Duodenal mucosa (tissue), 2 donors: ENCODE results near the gene EDEM1.
A peak's percentile ranks its signal among the peaks of the same experiment; 100 is the strongest.

Source experiments
- H3K27ac ChIP-seq: one replicate; pipeline ENCODE4 v1.7.0; 2013; ENCODE audit warnings: low read depth, low read length
- H3K27me3 ChIP-seq, 2 donors: one replicate each; pipeline ENCODE4 v1.7.0; 2013; ENCODE audit warnings: low read length in 2 of 2, control low read depth in 1 of 2; ENCODE audit not compliant: insufficient read depth in 2 of 2, control insufficient read depth in 1 of 2
- H3K36me3 ChIP-seq, 2 donors: one replicate each; pipeline ENCODE4 v1.7.0; 2013; ENCODE audit warnings: low read length in 2 of 2, control low read depth in 1 of 2; ENCODE audit not compliant: insufficient read depth in 2 of 2, control insufficient read depth in 1 of 2
- H3K4me1 ChIP-seq, 2 donors: one replicate each; pipeline ENCODE4 v1.7.0; 2013; ENCODE audit warnings: low read length in 2 of 2, control low read depth in 1 of 2; ENCODE audit not compliant: insufficient read depth in 2 of 2, control insufficient read depth in 1 of 2
- H3K4me3 ChIP-seq, 2 donors: one replicate each; pipeline ENCODE4 v1.7.0; 2013; ENCODE audit warnings: low read length in 2 of 2, low read depth in 1 of 2
- H3K9ac ChIP-seq, 2 donors: one replicate each; pipeline ENCODE4 v1.7.0; 2013; ENCODE audit warnings: low read length in 2 of 2, low read depth in 1 of 2
- H3K9me3 ChIP-seq, 2 donors: one replicate each; pipeline ENCODE4 v1.7.0; 2013; ENCODE audit warnings: low read length in 2 of 2, control low read depth in 1 of 2; ENCODE audit not compliant: control insufficient read depth in 1 of 2

Gene EDEM1

GRCh38 chr3:5214352-5214751 lies 26.8 kb downstream of the EDEM1 start:
- Histone ChIP-seq H3K27me3 (no peaks in the 10 kb centered on the region), H3K36me3 (peaks cover 56 to 75% of the 10 kb centered on the region in 2 donors), H3K27ac (no peak overlapping the region)

GRCh38 chr3:5217824-5218595 lies 30.5 kb downstream of the EDEM1 start:
- no peak overlapping the region for H3K27ac ChIP-seq

More at GRCh38 chr3:5214352-5214751, 26.8 kb downstream of the EDEM1 start:
- Histone ChIP-seq H3K4me1 (peaks cover 4 to 16% of the 10 kb centered on the region in 2 donors), H3K9ac (no peak overlapping the region), H3K4me3 (no peak overlapping the region), H3K9me3 (no peaks in the 10 kb centered on the region)

GRCh38 chr3:5218815-5219214 lies 31.3 kb downstream of the EDEM1 start:
- H3K4me3 ChIP-seq = no peak overlapping the region
- H3K9me3 ChIP-seq = no peaks in the 10 kb centered on the region
- H3K27me3 ChIP-seq = no peaks in the 10 kb centered on the region
- peaks cover 7 to 20% of the 10 kb centered on the region in 2 donors for H3K4me1 ChIP-seq
- no peak overlapping the region for H3K27ac ChIP-seq
- H3K36me3 ChIP-seq = peaks cover 18 to 35% of the 10 kb centered on the region in 2 donors
- H3K9ac ChIP-seq = no peak overlapping the region

More at GRCh38 chr3:5217824-5218595, 30.5 kb downstream of the EDEM1 start:
- Histone ChIP-seq H3K36me3 (peaks cover 26 to 43% of the 10 kb centered on the region in 2 donors), H3K27me3 (no peaks in the 10 kb centered on the region), H3K4me3 (peak overlapping the region in 1 of 2 donors; percentile 10), H3K9ac (no peak overlapping the region), H3K4me1 (peaks cover 7 to 20% of the 10 kb centered on the region in 2 donors), H3K9me3 (no peaks in the 10 kb centered on the region)

GRCh38 chr3:5219216-5219615 lies 31.7 kb downstream of the EDEM1 start:
- no peak overlapping the region for H3K4me3 ChIP-seq
- peaks cover 14 to 31% of the 10 kb centered on the region in 2 donors for H3K36me3 ChIP-seq

GRCh38 chr3:5220193-5220592 lies 32.7 kb downstream of the EDEM1 start:
- Histone ChIP-seq H3K4me1 (peaks cover 7 to 20% of the 10 kb centered on the region in 2 donors), H3K36me3 (peaks cover 8 to 23% of the 10 kb centered on the region in 2 donors), H3K4me3 (no peak overlapping the region), H3K9me3 (no peaks in the 10 kb centered on the region), H3K27me3 (no peaks in the 10 kb centered on the region), H3K27ac (no peak overlapping the region), H3K9ac (no peak overlapping the region)

More at GRCh38 chr3:5219216-5219615, 31.7 kb downstream of the EDEM1 start:
- Histone ChIP-seq H3K9me3 (no peaks in the 10 kb centered on the region), H3K4me1 (peaks cover 7 to 20% of the 10 kb centered on the region in 2 donors), H3K9ac (no peak overlapping the region), H3K27me3 (no peaks in the 10 kb centered on the region), H3K27ac (no peak overlapping the region)

GRCh38 chr3:5220667-5221431 lies 33.3 kb downstream of the EDEM1 start:
- H3K4me3 ChIP-seq = no peak overlapping the region

GRCh38 chr3:5221701-5222100 lies 34.2 kb downstream of the EDEM1 start:
- no peaks in the 10 kb centered on the region for H3K9me3 ChIP-seq
- peaks cover 7 to 20% of the 10 kb centered on the region in 2 donors for H3K4me1 ChIP-seq
- H3K27ac ChIP-seq = no peak overlapping the region
- H3K36me3 ChIP-seq = peaks cover 0 to 9% of the 10 kb centered on the region in 2 donors
- no peak overlapping the region for H3K9ac ChIP-seq
- H3K4me3 ChIP-seq = no peak overlapping the region
- no peaks in the 10 kb centered on the region for H3K27me3 ChIP-seq

More at GRCh38 chr3:5220667-5221431, 33.3 kb downstream of the EDEM1 start:
- Histone ChIP-seq H3K4me1 (peaks cover 7 to 20% of the 10 kb centered on the region in 2 donors), H3K36me3 (peaks cover 2 to 16% of the 10 kb centered on the region in 2 donors), H3K27ac (no peak overlapping the region), H3K27me3 (no peaks in the 10 kb centered on the region), H3K9me3 (no peaks in the 10 kb centered on the region), H3K9ac (no peak overlapping the region)

- H3K9ac ChIP-seq = no peak overlapping the region
- no peak overlapping the region for H3K4me3 ChIP-seq
- peaks cover 0 to 3% of the 10 kb centered on the region in 2 donors for H3K36me3 ChIP-seq
- H3K9me3 ChIP-seq = no peaks in the 10 kb centered on the region
- H3K27me3 ChIP-seq = no peaks in the 10 kb centered on the region
- peaks cover 7 to 14% of the 10 kb centered on the region in 2 donors for H3K4me1 ChIP-seq
- H3K27ac ChIP-seq = no peak overlapping the region
Measured at GRCh38 chr3:5222283-5223005, 34.9 kb downstream of the EDEM1 start.

GRCh38 chr3:5226783-5227182 lies 39.3 kb downstream of the EDEM1 start:
- Histone ChIP-seq H3K27me3 (no peaks in the 10 kb centered on the region), H3K9me3 (no peaks in the 10 kb centered on the region), H3K36me3 (no peaks in the 10 kb centered on the region), H3K9ac (no peak overlapping the region), H3K4me1 (peaks cover 3% of the 10 kb centered on the region in 2 donors), H3K4me3 (no peak overlapping the region), H3K27ac (no peak overlapping the region)
